H9 (cell line): ENCODE measurements around the gene TMCC2. TPM values are rescaled to one million over a fixed set of nuclear protein-coding genes. Genes with fewer than 3 reads are reported as not detected.

Experiments
- DNase-seq: peaks from one replicate; pipeline ENCODE4 v3.0.0-alpha.2; 2017
- H2AFZ ChIP-seq: one replicate; pipeline ENCODE4 v1.6.1; 2013; ENCODE audit warnings: mild to moderate bottlenecking, low read length, control low read depth, moderate library complexity
- H2AK5ac ChIP-seq: 2 replicates; pipeline ENCODE4 v1.6.1; 2013; ENCODE audit warnings: low read length, control low read depth, mixed read lengths; ENCODE audit not compliant: insufficient read length
- H2BK120ac ChIP-seq: one replicate; pipeline ENCODE4 v1.6.1; 2013; ENCODE audit warnings: low read depth, mild to moderate bottlenecking, low read length, control low read depth, inconsistent platforms; ENCODE audit not compliant: poor library complexity, severe bottlenecking
- H2BK12ac ChIP-seq: 2 replicates; pipeline ENCODE4 v1.6.1; 2013; ENCODE audit warnings: low read length, control low read depth, mixed read lengths, low read depth; ENCODE audit not compliant: insufficient read length
- H2BK15ac ChIP-seq: 2 replicates; pipeline ENCODE4 v1.6.1; 2013; ENCODE audit warnings: low read depth, low read length, control low read depth
- H2BK20ac ChIP-seq: one replicate; pipeline ENCODE4 v1.6.1; 2013; ENCODE audit warnings: low read depth, mild to moderate bottlenecking, low read length, control low read depth, inconsistent platforms; ENCODE audit not compliant: poor library complexity, severe bottlenecking
- H2BK5ac ChIP-seq: 2 replicates; pipeline ENCODE4 v1.6.1; 2013; ENCODE audit warnings: low read length, control low read depth, mixed read lengths; ENCODE audit not compliant: insufficient read length
- H3K14ac ChIP-seq: 2 replicates; pipeline ENCODE4 v1.6.1; 2013; ENCODE audit warnings: low read length, control low read depth; ENCODE audit not compliant: insufficient read depth
- H3K18ac ChIP-seq: 2 replicates; pipeline ENCODE4 v1.6.1; 2013; ENCODE audit warnings: low read depth, mild to moderate bottlenecking, mixed read lengths, low read length, control low read depth; ENCODE audit not compliant: insufficient read length
- H3K23ac ChIP-seq: 2 replicates; pipeline ENCODE4 v1.6.1; 2013; ENCODE audit warnings: low read length, control low read depth, mixed read lengths, low read depth; ENCODE audit not compliant: insufficient read length
- H3K23me2 ChIP-seq: 2 replicates; pipeline ENCODE4 v1.6.1; 2013; ENCODE audit warnings: low read depth, mild to moderate bottlenecking, mixed read lengths, low read length, control low read depth; ENCODE audit not compliant: insufficient read length, poor library complexity, severe bottlenecking
- H3K27ac ChIP-seq: 2 replicates; pipeline ENCODE4 v1.5.1; 2013; ENCODE audit warnings: low read length, control low read depth, mixed read lengths, low read depth; ENCODE audit not compliant: insufficient read length
- H3K27me3 ChIP-seq: 2 replicates; pipeline ENCODE4 v1.6.1; 2013; ENCODE audit warnings: low read length, control low read depth, inconsistent platforms; ENCODE audit not compliant: insufficient read depth
- H3K4ac ChIP-seq: 2 replicates; pipeline ENCODE4 v1.6.1; 2013; ENCODE audit warnings: low read depth, mild to moderate bottlenecking, control low read depth, inconsistent platforms, low read length, moderate library complexity
- H3K4me1 ChIP-seq: 2 replicates; pipeline ENCODE4 v1.6.1; 2013; ENCODE audit warnings: low read length, control low read depth, inconsistent platforms; ENCODE audit not compliant: insufficient read depth
- H3K4me2 ChIP-seq: 2 replicates; pipeline ENCODE4 v1.6.1; 2013; ENCODE audit warnings: low read length, control low read depth, mixed read lengths; ENCODE audit not compliant: insufficient read length, insufficient read depth
- H3K56ac ChIP-seq: 2 replicates; pipeline ENCODE4 v1.6.1; 2013; ENCODE audit warnings: low read depth, mild to moderate bottlenecking, mixed read lengths, low read length, control low read depth; ENCODE audit not compliant: insufficient read length
- H3K79me1 ChIP-seq: 2 replicates; pipeline ENCODE4 v1.6.1; 2013; ENCODE audit warnings: low read depth, mild to moderate bottlenecking, moderate library complexity, low read length, control low read depth, inconsistent platforms; ENCODE audit not compliant: insufficient read depth, poor library complexity, severe bottlenecking
- H3K79me2 ChIP-seq: 2 replicates; pipeline ENCODE4 v1.6.1; 2013; ENCODE audit warnings: low read length, control low read depth, inconsistent platforms; ENCODE audit not compliant: insufficient read depth
- H3K9ac ChIP-seq: 2 replicates; pipeline ENCODE4 v1.6.1; 2013; ENCODE audit warnings: low read length, control low read depth, mixed read lengths; ENCODE audit not compliant: insufficient read length; ENCODE audit errors: extremely low read depth
- H3K9me3 ChIP-seq: one replicate; pipeline ENCODE4 v1.6.1; 2013; ENCODE audit warnings: low read depth, low read length, inconsistent platforms; ENCODE audit not compliant: control insufficient read depth
- H3T11ph ChIP-seq: one replicate; pipeline ENCODE4 v1.6.1; 2013; ENCODE audit warnings: mild to moderate bottlenecking, low read length, control low read depth, inconsistent platforms
- H4K20me1 ChIP-seq: one replicate; pipeline ENCODE4 v1.6.1; 2013; ENCODE audit not compliant: control insufficient read depth, insufficient read length, insufficient read depth
- H4K5ac ChIP-seq: 2 replicates; pipeline ENCODE4 v1.6.1; 2013; ENCODE audit warnings: low read depth, mild to moderate bottlenecking, mixed read lengths, low read length, control low read depth; ENCODE audit not compliant: insufficient read length
- H4K8ac ChIP-seq: replicated peaks from 2 replicates; pipeline ENCODE4 v1.6.1; 2013; ENCODE audit warnings: low read length, control low read depth, mixed read lengths, low read depth; ENCODE audit not compliant: insufficient read length
- H4K91ac ChIP-seq: 2 replicates; pipeline ENCODE4 v1.6.1; 2013; ENCODE audit warnings: low read depth, mild to moderate bottlenecking, moderate library complexity, mixed read lengths, low read length, control low read depth; ENCODE audit not compliant: insufficient read length
- H3K27ac Mint-ChIP-seq, 3 experiments: 2 replicates in 2 of 3; 3 replicates in 1 of 3; pipeline ENCODE4 v1.8.0; 2020 to 2021; ENCODE audit warnings: mixed read lengths in 3 of 3, mild to moderate bottlenecking in 1 of 3, moderate library complexity in 1 of 3
- H3K27me3 Mint-ChIP-seq: 2 replicates; pipeline ENCODE4 v1.8.0; 2021; ENCODE audit warnings: low read depth, mild to moderate bottlenecking, moderate library complexity, mixed read lengths
- H3K36me3 Mint-ChIP-seq, 3 experiments: 2 replicates in 2 of 3; 3 replicates in 1 of 3; pipeline ENCODE4 v1.8.0; 2020 to 2021; ENCODE audit warnings: low read depth in 3 of 3, mixed read lengths in 3 of 3; ENCODE audit not compliant: insufficient read depth in 1 of 3
- H3K4me1 Mint-ChIP-seq, 2 experiments: 2 replicates each; pipeline ENCODE4 v1.8.0; 2020; ENCODE audit warnings: mixed read lengths in 2 of 2
- H3K4me3 Mint-ChIP-seq, 2 experiments: 2 replicates in 1 of 2; 3 replicates in 1 of 2; pipeline ENCODE4 v1.8.0; 2020 to 2021; ENCODE audit warnings: mild to moderate bottlenecking in 2 of 2, mixed read lengths in 2 of 2, moderate library complexity in 1 of 2
- H3K9me3 Mint-ChIP-seq, 2 experiments: 2 replicates in 1 of 2; 3 replicates in 1 of 2; pipeline ENCODE4 v1.8.0; 2020; ENCODE audit warnings: mild to moderate bottlenecking in 2 of 2, mixed read lengths in 2 of 2, moderate library complexity in 1 of 2
- CTCF ChIP-seq: fragments of 200-600 bp; sonication (generic); conservative IDR thresholded peaks from 3 replicates; pipeline ENCODE4 v1.8.0; 2021; ENCODE audit warnings: antibody characterized with exemption, mild to moderate bottlenecking
- WGBS: extraction: QIAGEN DNeasy Blood & Tissue Kit; methylation state at CpG from one replicate; pipeline ENCODE4 v1.1.7; 2013; ENCODE audit warnings: missing lambda C conversion rate, low lambda C conversion rate, mixed read lengths; ENCODE audit not compliant: insufficient read length; ENCODE audit errors: extremely low coverage; 5-methylcytosine and 5-hydroxymethylcytosine counted together
- total RNA-seq: library from RNA; stranded (reverse); gene quantifications from 2 replicates; pipeline ENCODE4 v1.2.1, GENCODE V29; 2021

Gene TMCC2
- total RNA-seq, 1 experiment from 2014 or later, result 11.7 TPM

DNA sequence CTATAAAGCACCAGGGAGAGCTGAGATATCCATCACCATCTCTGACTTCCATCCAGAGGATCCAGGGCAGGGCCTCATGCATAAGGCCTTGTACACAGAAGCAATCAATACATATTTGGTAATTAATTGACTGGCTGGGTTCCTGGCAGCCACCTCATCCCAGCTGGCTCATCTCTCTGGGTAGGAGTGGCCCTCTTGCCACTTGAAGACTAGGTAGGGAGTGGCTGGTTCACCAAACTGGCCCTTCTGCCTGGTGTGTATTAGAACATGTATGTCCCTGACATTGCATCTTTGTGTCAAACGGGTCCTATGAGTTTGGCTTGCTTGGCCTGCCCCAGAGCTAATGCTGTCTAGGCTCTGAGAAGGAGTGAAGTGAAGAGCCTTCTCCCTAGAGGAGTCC is 82.0 kb downstream of the TMCC2 start:
- Histone ChIP-seq H4K91ac (no peak overlapping the region), H3K23ac (no peak overlapping the region), H3K79me1 (peaks cover 14% of the 10 kb centered on the region), H2BK120ac (no peak overlapping the region), H3K4me1 (no peaks in the 10 kb centered on the region), H4K5ac (no peak overlapping the region), H2AK5ac (no peak overlapping the region), H2BK12ac (no peak overlapping the region), H2AFZ (no peak overlapping the region), H4K20me1 (no peaks in the 10 kb centered on the region), H4K8ac (no peak overlapping the region), H3K27ac (no peak overlapping the region), H3K23me2 (no peaks in the 10 kb centered on the region), H2BK20ac (no peak overlapping the region), H3K14ac (no peak overlapping the region), H3K27me3 (no peaks in the 10 kb centered on the region), H3K56ac (no peak overlapping the region), H3K9me3 (no peaks in the 10 kb centered on the region), H3K9ac (no peak overlapping the region), H3K4me2 (no peak overlapping the region), H2BK5ac (no peak overlapping the region), H3K4ac (no peak overlapping the region), H3K18ac (no peak overlapping the region), H3K79me2 (peaks cover 10% of the 10 kb centered on the region; the same call in 1 of the 2 replicates), H2BK15ac (no peak overlapping the region), H3T11ph (no peak overlapping the region)
- Mint-ChIP-seq H3K9me3 (no peaks in the 10 kb centered on the region), H3K4me1 (peaks cover 34 to 35% of the 10 kb centered on the region in 2 experiments), H3K36me3 (peaks cover 47 to 79% (median 77%) of the 10 kb centered on the region in 3 experiments), H3K27me3 (peaks cover 2% of the 10 kb centered on the region; the same call in 1 of the 2 replicates), H3K27ac (no peak overlapping the region; a peak in 2 of 7 replicates), H3K4me3 (no peak overlapping the region)
- no peak for DNase-seq
- no CpG with 5 or more reads among the region's 1 CpG for WGBS
- TF ChIP-seq CTCF, result no peak
